Stimulated activated memory B cell treated with anti-CD40 and anti-IgM and Interleukin-4, amounts not matched to agents 10 μg/mL and 1 μg/mL and 100 μg/mL, for 72 hours (primary cell): ENCODE data around the gene NOSTRIN.
A peak's percentile ranks its signal among the peaks of the same experiment; 100 is the strongest.

Experiments used
- ATAC-seq: fragments of 150-1000 bp; cut with Tn5 transposase; 2 replicates; pipeline ENCODE4 v1.10.0; 2021
- H3K27ac Mint-ChIP-seq: one replicate; pipeline ENCODE4 v1.8.0; 2022; ENCODE audit warnings: mild to moderate bottlenecking, mixed read lengths
- H3K27me3 Mint-ChIP-seq: one replicate; pipeline ENCODE4 v1.8.0; 2022; ENCODE audit warnings: mixed read lengths
- H3K36me3 Mint-ChIP-seq: one replicate; pipeline ENCODE4 v1.8.0; 2022; ENCODE audit warnings: mixed read lengths
- H3K4me1 Mint-ChIP-seq: one replicate; pipeline ENCODE4 v1.8.0; 2022; ENCODE audit warnings: mixed read lengths
- H3K4me3 Mint-ChIP-seq: one replicate; pipeline ENCODE4 v1.8.0; 2022; ENCODE audit warnings: mild to moderate bottlenecking, moderate library complexity, mixed read lengths
- H3K9me3 Mint-ChIP-seq: one replicate; pipeline ENCODE4 v1.8.0; 2022; ENCODE audit warnings: mixed read lengths

The NOSTRIN gene

GRCh38 chr2:168798888-168799410 is 3.5 kb upstream of the NOSTRIN start:
- H3K27ac Mint-ChIP-seq = no peak overlapping the region
- H3K27me3 Mint-ChIP-seq = no peaks in the 10 kb centered on the region
- no peak for ATAC-seq
- no peaks in the 10 kb centered on the region for H3K4me1 Mint-ChIP-seq
- no peaks in the 10 kb centered on the region for H3K36me3 Mint-ChIP-seq
- no peak overlapping the region for H3K4me3 Mint-ChIP-seq
- no peaks in the 10 kb centered on the region for H3K9me3 Mint-ChIP-seq

DNA sequence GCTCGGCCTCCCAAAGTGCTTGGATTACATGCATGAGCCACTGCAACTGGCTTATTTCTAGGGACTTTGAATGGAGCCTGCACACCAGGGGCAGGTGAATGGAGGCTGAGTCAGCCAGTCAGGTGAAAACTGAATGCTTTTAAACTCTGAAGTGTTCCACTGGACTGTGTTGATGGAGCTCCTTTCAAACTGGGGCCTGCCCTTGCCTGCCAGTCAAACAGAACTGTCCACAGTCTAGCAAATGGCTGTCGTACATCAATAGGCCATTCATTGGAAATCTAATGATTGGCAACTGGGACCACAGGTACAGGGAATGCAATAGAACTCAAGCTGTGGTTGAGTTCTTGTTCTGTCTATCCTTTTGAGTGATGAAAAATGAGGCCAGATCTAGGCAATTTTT is 966 bp upstream of the NOSTRIN start:
- no peaks in the 10 kb centered on the region for H3K27me3 Mint-ChIP-seq

DNA sequence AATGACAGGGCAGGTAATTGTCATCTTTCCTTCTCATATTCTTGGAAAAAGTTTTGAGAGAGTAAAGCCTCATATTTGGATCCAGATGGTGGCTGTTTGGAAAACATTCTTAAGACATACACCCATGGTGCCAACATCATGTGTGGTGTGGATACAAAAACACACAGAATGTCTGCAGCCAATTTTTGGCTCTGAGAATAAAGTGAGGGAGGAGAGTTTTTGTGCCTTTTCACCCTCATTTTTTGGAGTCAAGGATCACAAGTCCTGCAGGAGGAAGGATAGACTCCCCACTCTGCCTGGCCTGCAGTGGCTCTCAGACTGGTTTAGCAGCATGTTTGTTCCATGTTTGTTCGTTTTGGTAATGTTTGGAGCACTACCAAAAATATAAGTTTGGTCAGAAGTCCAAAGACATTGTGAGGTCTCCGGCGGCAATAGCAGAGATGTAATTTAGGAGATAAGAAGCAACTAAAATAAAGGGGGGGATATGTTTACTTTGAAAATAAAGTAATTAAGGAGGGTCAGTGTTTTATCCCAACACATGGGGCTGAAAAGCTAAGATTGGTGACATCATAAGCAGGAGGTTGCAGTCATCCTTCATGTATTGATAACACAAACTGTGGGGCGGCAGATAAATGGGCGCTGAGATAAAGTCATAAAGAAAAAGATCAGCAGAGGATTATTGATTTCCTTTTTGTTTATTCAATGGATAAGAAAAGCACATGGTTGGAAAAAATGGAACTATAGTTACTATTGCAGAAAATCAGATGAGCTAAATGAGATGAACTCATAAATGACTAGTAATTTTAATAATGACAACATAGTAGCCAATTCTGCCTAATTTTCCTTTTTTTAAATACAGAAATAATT is 655 bp downstream of the NOSTRIN start:
- no peak overlapping the region for H3K27ac Mint-ChIP-seq
- H3K27me3 Mint-ChIP-seq = no peaks in the 10 kb centered on the region
- no peaks in the 10 kb centered on the region for H3K9me3 Mint-ChIP-seq
- no peak for ATAC-seq
- no peaks in the 10 kb centered on the region for H3K4me1 Mint-ChIP-seq
- H3K4me3 Mint-ChIP-seq = no peak overlapping the region
- no peaks in the 10 kb centered on the region for H3K36me3 Mint-ChIP-seq

More for the DNA sequence above, 966 bp upstream of the NOSTRIN start:
- Mint-ChIP-seq H3K27ac (no peak overlapping the region), H3K36me3 (no peaks in the 10 kb centered on the region), H3K9me3 (no peaks in the 10 kb centered on the region), H3K4me3 (no peak overlapping the region), H3K4me1 (no peaks in the 10 kb centered on the region)
- no peak for ATAC-seq

- no peaks in the 10 kb centered on the region for H3K9me3 Mint-ChIP-seq
- no peaks in the 10 kb centered on the region for H3K27me3 Mint-ChIP-seq
- H3K36me3 Mint-ChIP-seq = no peaks in the 10 kb centered on the region
- no peak overlapping the region for H3K4me3 Mint-ChIP-seq
- no peak overlapping the region for H3K27ac Mint-ChIP-seq
- H3K4me1 Mint-ChIP-seq = no peaks in the 10 kb centered on the region
- peak; percentile 28 for ATAC-seq
Observed at GRCh38 chr2:168804214-168804613, 1.8 kb downstream of the NOSTRIN start.

- ATAC-seq = no peak
- H3K9me3 Mint-ChIP-seq = no peaks in the 10 kb centered on the region
- no peaks in the 10 kb centered on the region for H3K36me3 Mint-ChIP-seq
- no peak overlapping the region for H3K4me3 Mint-ChIP-seq
- H3K27ac Mint-ChIP-seq = no peak overlapping the region
- H3K27me3 Mint-ChIP-seq = no peaks in the 10 kb centered on the region
- H3K4me1 Mint-ChIP-seq = no peaks in the 10 kb centered on the region
Observed at GRCh38 chr2:168805615-168806014, 3.2 kb downstream of the NOSTRIN start.

DNA sequence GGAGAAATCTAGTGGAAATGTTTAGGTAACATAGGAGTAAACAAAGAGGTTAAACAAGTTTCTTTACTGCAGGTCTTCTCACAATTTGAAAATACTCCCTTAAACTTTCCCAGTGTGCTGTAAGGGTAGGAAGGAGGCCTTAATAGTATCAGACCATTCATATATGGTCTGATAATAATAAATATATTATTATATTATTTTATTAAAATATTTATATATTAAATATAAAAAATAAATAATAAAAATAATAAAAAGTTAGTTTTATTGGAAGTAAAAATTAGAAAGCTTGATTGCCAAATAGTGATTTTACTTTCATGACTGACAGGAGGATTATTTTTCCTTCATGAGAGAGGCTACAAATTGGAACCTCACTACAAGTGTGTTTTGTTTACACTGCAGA is 7.1 kb downstream of the NOSTRIN start:
- no peaks in the 10 kb centered on the region for H3K4me1 Mint-ChIP-seq
- H3K4me3 Mint-ChIP-seq = no peak overlapping the region
- H3K9me3 Mint-ChIP-seq = no peaks in the 10 kb centered on the region

GRCh38 chr2:168810235-168810634 is 7.8 kb downstream of the NOSTRIN start:
- ATAC-seq = no peak
- H3K36me3 Mint-ChIP-seq = no peaks in the 10 kb centered on the region
- H3K4me3 Mint-ChIP-seq = no peak overlapping the region
- no peaks in the 10 kb centered on the region for H3K27me3 Mint-ChIP-seq
- H3K27ac Mint-ChIP-seq = no peak overlapping the region
- no peaks in the 10 kb centered on the region for H3K9me3 Mint-ChIP-seq
- no peaks in the 10 kb centered on the region for H3K4me1 Mint-ChIP-seq

More for the DNA sequence above, 7.1 kb downstream of the NOSTRIN start:
- Mint-ChIP-seq H3K36me3 (no peaks in the 10 kb centered on the region), H3K27me3 (no peaks in the 10 kb centered on the region), H3K27ac (no peak overlapping the region)
- ATAC-seq = no peak

DNA sequence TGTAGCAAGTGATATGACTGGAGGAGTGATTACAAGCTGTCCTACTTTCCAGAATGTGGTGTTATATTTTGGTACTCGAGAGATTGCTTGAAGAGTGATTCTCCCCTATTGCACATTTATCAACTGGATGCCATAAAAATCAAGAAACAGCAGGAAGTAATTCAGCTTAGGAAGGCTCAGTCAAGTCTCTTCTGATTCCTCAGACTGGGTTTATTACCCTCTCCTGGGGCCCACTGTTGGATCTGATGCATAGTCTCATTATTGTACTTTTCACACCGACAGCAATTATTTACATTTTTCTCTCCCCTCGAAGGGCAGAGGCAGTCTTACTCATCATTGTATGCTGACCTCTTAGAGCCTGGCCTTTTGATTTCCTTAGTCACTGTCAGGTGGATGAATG is 9.3 kb downstream of the NOSTRIN start:
- Mint-ChIP-seq H3K4me1 (no peaks in the 10 kb centered on the region), H3K36me3 (no peaks in the 10 kb centered on the region), H3K27ac (no peak overlapping the region), H3K4me3 (no peak overlapping the region), H3K9me3 (peaks cover 2% of the 10 kb centered on the region), H3K27me3 (peaks cover 8% of the 10 kb centered on the region)
- ATAC-seq = no peak

DNA sequence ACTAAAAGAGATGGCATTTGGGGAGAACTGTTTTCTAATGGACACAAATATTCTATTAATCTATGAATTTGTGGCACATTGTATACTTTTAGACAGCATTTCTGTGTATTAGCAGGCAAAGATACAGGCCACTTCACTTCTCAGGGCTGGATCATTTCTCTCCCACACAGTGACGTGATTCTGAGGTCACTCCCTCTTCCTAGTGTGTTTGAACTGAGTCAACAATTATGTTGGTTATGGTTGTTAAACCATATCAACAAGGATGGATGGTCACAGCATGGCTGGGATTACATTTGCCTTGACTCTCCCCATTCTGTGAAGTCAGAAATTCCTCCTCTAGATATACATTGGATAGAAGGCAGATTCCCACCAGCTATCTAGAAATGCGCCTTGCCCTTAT is 11.6 kb downstream of the NOSTRIN start:
- Mint-ChIP-seq H3K4me3 (no peak overlapping the region), H3K36me3 (no peaks in the 10 kb centered on the region), H3K27me3 (peaks cover 8% of the 10 kb centered on the region), H3K9me3 (peaks cover 2% of the 10 kb centered on the region), H3K27ac (no peak overlapping the region), H3K4me1 (no peaks in the 10 kb centered on the region)
- ATAC-seq = no peak

- H3K27ac Mint-ChIP-seq = no peak overlapping the region
- H3K9me3 Mint-ChIP-seq = peaks cover 2% of the 10 kb centered on the region
- H3K4me1 Mint-ChIP-seq = no peaks in the 10 kb centered on the region
- H3K36me3 Mint-ChIP-seq = no peaks in the 10 kb centered on the region
- H3K4me3 Mint-ChIP-seq = no peak overlapping the region
- no peak for ATAC-seq
- H3K27me3 Mint-ChIP-seq = peaks cover 8% of the 10 kb centered on the region
Observed at GRCh38 chr2:168814939-168815907, 12.8 kb downstream of the NOSTRIN start.

DNA sequence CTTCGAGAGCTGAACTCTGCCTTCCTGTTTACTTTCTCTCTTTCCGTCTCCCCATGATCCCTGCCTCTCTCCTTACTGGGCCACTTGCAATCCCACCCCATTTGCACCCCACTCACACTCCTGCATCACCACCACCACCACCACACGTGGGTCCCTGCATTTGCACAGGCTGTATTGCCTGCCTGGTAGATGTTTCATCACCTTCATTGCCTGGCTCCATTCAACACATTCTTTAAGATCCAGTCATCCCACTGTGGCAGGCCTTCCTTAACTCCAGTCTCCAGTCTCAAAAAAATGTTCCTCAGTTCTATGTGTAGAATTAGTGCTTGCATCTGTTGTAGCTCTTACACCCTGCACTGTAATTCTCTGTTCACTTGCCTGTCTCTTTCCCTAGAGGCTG is 13.9 kb downstream of the NOSTRIN start:
- Mint-ChIP-seq H3K9me3 (peaks cover 2% of the 10 kb centered on the region), H3K36me3 (no peaks in the 10 kb centered on the region)

GRCh38 chr2:168819050-168819715 is 16.7 kb downstream of the NOSTRIN start:
- Mint-ChIP-seq H3K4me1 (no peaks in the 10 kb centered on the region), H3K36me3 (no peaks in the 10 kb centered on the region), H3K9me3 (peaks cover 2% of the 10 kb centered on the region), H3K4me3 (no peak overlapping the region), H3K27me3 (peaks cover 8% of the 10 kb centered on the region), H3K27ac (no peak overlapping the region)
- no peak for ATAC-seq

More for the DNA sequence above, 13.9 kb downstream of the NOSTRIN start:
- Mint-ChIP-seq H3K27me3 (peaks cover 8% of the 10 kb centered on the region), H3K4me3 (no peak overlapping the region), H3K27ac (no peak overlapping the region), H3K4me1 (no peaks in the 10 kb centered on the region)
- no peak for ATAC-seq

DNA sequence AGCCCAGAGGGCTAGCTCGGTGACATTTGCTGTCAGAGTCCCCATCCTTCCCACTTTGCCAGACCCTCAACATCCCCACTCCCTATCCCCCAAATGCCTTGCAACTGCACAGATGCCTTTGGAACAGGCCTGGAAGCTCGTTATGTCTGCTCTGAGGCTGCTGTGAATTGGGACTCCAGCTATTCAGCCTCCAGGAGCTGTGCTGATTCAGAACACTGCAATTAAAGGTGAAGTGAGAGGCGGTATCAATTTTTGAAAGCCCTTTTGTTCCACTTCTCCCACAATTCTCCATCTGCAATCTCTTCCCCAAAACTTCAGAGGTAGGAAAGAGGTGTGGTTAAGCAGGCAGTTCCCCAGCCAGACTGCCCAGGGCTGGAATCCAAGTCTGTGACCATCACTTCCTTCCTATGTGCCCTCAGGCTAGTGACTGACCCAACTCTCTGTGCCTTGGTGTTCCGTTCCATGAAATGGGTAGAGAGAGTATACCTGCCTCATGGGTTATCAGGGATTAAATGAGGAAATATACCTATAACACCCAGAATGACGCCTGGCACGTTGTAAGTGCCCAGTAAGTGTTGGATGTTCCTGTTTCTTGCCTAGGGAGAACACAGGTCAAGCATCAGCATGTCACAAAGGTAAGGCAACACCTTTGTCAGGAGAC is 17.5 kb downstream of the NOSTRIN start:
- ATAC-seq = no peak
- Mint-ChIP-seq H3K9me3 (peaks cover 2% of the 10 kb centered on the region), H3K27ac (no peak overlapping the region), H3K27me3 (peaks cover 8% of the 10 kb centered on the region), H3K4me3 (no peak overlapping the region), H3K36me3 (no peaks in the 10 kb centered on the region), H3K4me1 (no peaks in the 10 kb centered on the region)

- Mint-ChIP-seq H3K4me3 (no peak overlapping the region), H3K4me1 (no peaks in the 10 kb centered on the region), H3K27me3 (peaks cover under 1% of the 10 kb centered on the region), H3K9me3 (no peaks in the 10 kb centered on the region), H3K27ac (no peak overlapping the region), H3K36me3 (no peaks in the 10 kb centered on the region)
- no peak for ATAC-seq
Observed at GRCh38 chr2:168821577-168821976, 19.1 kb downstream of the NOSTRIN start.
